ENCODE measurements around the gene SPATA21.

GRCh38 chr1:16451841-16452528 is 14.8 kb upstream of the SPATA21 start:
- TF ChIP-seq TAF1 (IDR thresholded peaks at IDR 0.05; ENCODE audit: borderline replicate concordance, low read depth, low read length) (no peak), POLR2A (IDR thresholded peaks at IDR 0.05; ENCODE audit: low read depth, low read length) (peak; percentile 58; the same call in 1 of the 2 replicates), POLR2AphosphoS5 (IDR thresholded peaks at IDR 0.05; ENCODE audit: low read depth, low read length) (peak; percentile 63)
